Pancreas (tissue), 10 donors: ENCODE results near the gene PPIF. TPM values are rescaled to one million over a fixed set of nuclear protein-coding genes. Genes with fewer than 3 reads are reported as not detected.
"Not testable (repeated sequence)": the region's sequence is repeated elsewhere in the genome, so short reads cannot be mapped to it uniquely, and the experiment has no call there.

Experiments used
- ATAC-seq, 4 donors: fragments of 200-7000 bp; cut with Tn5 transposase; one replicate each; pipeline versions ENCODE4 v1.8.0 to v1.9.1; 2020; ENCODE audit warnings: mild to moderate bottlenecking in 4 of 4, moderate library complexity in 4 of 4
- DNase-seq, 6 donors: peaks; one replicate each; pipeline ENCODE4 v3.0.0-alpha.2; 2020
- FAIRE-seq: peaks from 2 replicates; lab custom pipeline; 2012; peaks lifted over from hg19 to GRCh38; lab: Jason Lieb, UNC
- H3K27ac ChIP-seq, 4 donors: fragments of 200-600 bp; sonication (generic); 1 replicate in 3 of 4; 2 replicates in 1 of 4; pipeline versions ENCODE4 v1.5.0 to v1.8.0; 2020
- H3K27me3 ChIP-seq, 4 donors: fragments of 200-600 bp; one replicate each; pipeline ENCODE4 v1.8.0; 2021
- H3K36me3 ChIP-seq, 3 donors: fragments of 200-600 bp; sonication (generic) in 1 of 3; one replicate each; pipeline versions ENCODE4 v1.5.0 to v1.8.0; 2020 to 2021
- H3K4me1 ChIP-seq, 3 donors: fragments of 200-600 bp; one replicate each; pipeline ENCODE4 v1.8.0; 2021
- H3K4me3 ChIP-seq, 4 donors: fragments of 200-600 bp; sonication (generic) in 2 of 4; one replicate each; pipeline versions ENCODE4 v1.5.0 to v1.8.0; 2020 to 2021
- H3K9me3 ChIP-seq, 4 donors: fragments of 200-600 bp; one replicate each; pipeline ENCODE4 v1.8.0; 2021
- CTCF ChIP-seq, 4 donors: fragments of 200-600 bp; sonication (generic) in 3 of 4; IDR thresholded peaks; one replicate each; pipeline versions ENCODE4 v1.5.0 to v1.8.0; 2021; ENCODE audit warnings: antibody characterized with exemption in 4 of 4
- WGBS, 2 donors: extraction: QIAGEN DNeasy Blood & Tissue Kit; methylation state at CpG; one replicate each; pipeline ENCODE4 v1.1.7; 2013; 5-methylcytosine and 5-hydroxymethylcytosine counted together
- intact Hi-C, 3 donors: fragments of 100-400 bp; cut with DNase I; formaldehyde crosslinking; loops; one replicate each; pipeline versions ENCODE4 v1.11.1 to v1.14.2; 2022
- polyA plus RNA-seq, 2 donors: library from polyadenylated mRNA; stranded (reverse); fragments of 200-250 nt; gene quantifications; one replicate each; pipeline ENCODE4 v1.2.3, GENCODE V29; 2013
- total RNA-seq, 6 donors: library from RNA; stranded (reverse); fragmentation: NEBNext Ultra II Directional in 4 of 6; extraction: Animal tissue kit (Norgen Biotek cat#: 25700) in 4 of 6; gene quantifications; one replicate each; pipeline versions ENCODE4 v1.2.1 to v1.2.4, GENCODE V29; 2021 to 2023
- donor health status: healthy with polysubstance abuse.
- donor health status: DM: no; HTN: no; CAD: no; lungs with moderate emphysema.
- donor health status: DM: no; HTN: no; CAD: no.
- donor health status: control.
- donor health status: control.
- donor health status: Bipolar disorder and iron deficiency.
- donor health status: DM: yes; HTN: yes; CAD: no.
- donor health status: DM: no; HTN: no; CAD: no.
- donor health status: DM: no; HTN: no; CAD: no.
- donor health status: DM: yes; HTN: yes; CAD: no.

The PPIF gene
- total and polyA plus RNA-seq, 8 donors, result 21.2 to 61.8 (median 42.0) TPM

GRCh38 chr10:79331709-79332108 is 15.6 kb upstream of the PPIF start:
- no peak for DNase-seq
- 86 to 89% methylated on average over 6 of the region's 6 CpGs for WGBS, 2 donors

GRCh38 chr10:79332610-79333315 is 14.5 kb upstream of the PPIF start:
- 94 to 97% methylated on average over 2 to 5 of the region's 10 CpGs for WGBS, 2 donors
- FAIRE-seq, result not testable (repeated sequence)

More at GRCh38 chr10:79331709-79332108, 15.6 kb upstream of the PPIF start:
- Histone ChIP-seq H3K4me3 (no peak overlapping the region), H3K4me1 (no peaks in the 10 kb centered on the region), H3K27ac (no peak overlapping the region), H3K36me3 (no peaks in the 10 kb centered on the region), H3K27me3 (no peaks in the 10 kb centered on the region), H3K9me3 (no peaks in the 10 kb centered on the region)
- ATAC-seq (peak in 2 of 4 donors; percentile 33 to 69), FAIRE-seq (no peak)
- intact Hi-C loops, result no loop called here
- TF ChIP-seq CTCF (IDR thresholded peaks at IDR 0.05), result no peak

GRCh38 chr10:79333513-79333912 is 13.8 kb upstream of the PPIF start:
- 90 to 93% methylated on average over 2 of the region's 2 CpGs for WGBS, 2 donors
- no peak for FAIRE-seq
- no peak for TF ChIP-seq CTCF (IDR thresholded peaks at IDR 0.05)

More at GRCh38 chr10:79332610-79333315, 14.5 kb upstream of the PPIF start:
- H3K9me3 ChIP-seq, DNase-seq, H3K4me1 ChIP-seq, H3K4me3 ChIP-seq, H3K36me3 ChIP-seq, H3K27ac ChIP-seq, intact Hi-C loops, H3K27me3 ChIP-seq, ATAC-seq: not testable (repeated sequence)

GRCh38 chr10:79334573-79334972 is 12.7 kb upstream of the PPIF start:
- no peak for DNase-seq
- intact Hi-C loops, result no loop called here
- no peak for FAIRE-seq
- Histone ChIP-seq H3K27me3 (no peaks in the 10 kb centered on the region), H3K4me1 (no peaks in the 10 kb centered on the region), H3K36me3 (no peaks in the 10 kb centered on the region), H3K9me3 (no peaks in the 10 kb centered on the region), H3K4me3 (no peak overlapping the region), H3K27ac (no peak overlapping the region)
- ATAC-seq, result no peak
- TF ChIP-seq CTCF (IDR thresholded peaks at IDR 0.05), result no peak
- WGBS, 2 donors, result 81 to 93% methylated on average over 2 of the region's 2 CpGs

More at GRCh38 chr10:79333513-79333912, 13.8 kb upstream of the PPIF start:
- no peaks in the 10 kb centered on the region for H3K36me3 ChIP-seq
- H3K4me3 ChIP-seq, result no peak overlapping the region
- H3K27ac ChIP-seq, result no peak overlapping the region
- no peaks in the 10 kb centered on the region for H3K4me1 ChIP-seq
- DNase-seq (no peak), ATAC-seq (no peak)
- H3K27me3 ChIP-seq, result no peaks in the 10 kb centered on the region
- intact Hi-C loops, result no loop called here
- no peaks in the 10 kb centered on the region for H3K9me3 ChIP-seq

GRCh38 chr10:79335094-79335469 is 12.2 kb upstream of the PPIF start:
- ATAC-seq (peak in 1 of 4 donors; percentile 20), FAIRE-seq (no peak), DNase-seq (peak in 1 of 6 donors; percentile 10)
- H3K36me3 ChIP-seq, result no peaks in the 10 kb centered on the region
- no peaks in the 10 kb centered on the region for H3K27me3 ChIP-seq
- 83 to 84% methylated on average over 2 of the region's 2 CpGs for WGBS, 2 donors
- no peaks in the 10 kb centered on the region for H3K4me1 ChIP-seq
- H3K27ac ChIP-seq, result peak overlapping the region in 1 of 4 donors; percentile 0
- intact Hi-C loops, result no loop called here
- H3K9me3 ChIP-seq, result no peaks in the 10 kb centered on the region
- no peak overlapping the region for H3K4me3 ChIP-seq
- TF ChIP-seq CTCF (IDR thresholded peaks at IDR 0.05), result no peak
